ENCODE results near the gene TMC4.

DNA sequence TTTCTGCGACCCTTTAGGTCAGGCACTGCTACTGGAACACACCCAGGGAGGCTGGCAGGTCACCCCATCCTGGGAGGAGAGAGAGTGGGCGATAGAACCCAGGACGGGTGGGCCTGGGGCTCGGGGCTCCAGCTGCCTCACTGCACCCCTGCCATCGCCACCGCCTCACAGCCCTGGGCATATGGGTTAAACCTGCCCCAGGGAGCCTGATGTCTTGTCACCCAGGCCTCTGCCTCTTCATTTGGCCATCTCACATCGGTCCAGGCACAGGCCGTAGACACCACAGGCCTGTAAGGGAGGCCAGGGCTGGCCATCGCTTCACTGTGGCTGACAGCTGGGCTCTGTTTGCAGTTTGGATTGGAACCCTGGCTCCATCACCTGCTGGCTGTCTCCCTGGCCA, 47.2 kb downstream of the TMC4 start:
- TF ChIP-seq, protein P1, sequence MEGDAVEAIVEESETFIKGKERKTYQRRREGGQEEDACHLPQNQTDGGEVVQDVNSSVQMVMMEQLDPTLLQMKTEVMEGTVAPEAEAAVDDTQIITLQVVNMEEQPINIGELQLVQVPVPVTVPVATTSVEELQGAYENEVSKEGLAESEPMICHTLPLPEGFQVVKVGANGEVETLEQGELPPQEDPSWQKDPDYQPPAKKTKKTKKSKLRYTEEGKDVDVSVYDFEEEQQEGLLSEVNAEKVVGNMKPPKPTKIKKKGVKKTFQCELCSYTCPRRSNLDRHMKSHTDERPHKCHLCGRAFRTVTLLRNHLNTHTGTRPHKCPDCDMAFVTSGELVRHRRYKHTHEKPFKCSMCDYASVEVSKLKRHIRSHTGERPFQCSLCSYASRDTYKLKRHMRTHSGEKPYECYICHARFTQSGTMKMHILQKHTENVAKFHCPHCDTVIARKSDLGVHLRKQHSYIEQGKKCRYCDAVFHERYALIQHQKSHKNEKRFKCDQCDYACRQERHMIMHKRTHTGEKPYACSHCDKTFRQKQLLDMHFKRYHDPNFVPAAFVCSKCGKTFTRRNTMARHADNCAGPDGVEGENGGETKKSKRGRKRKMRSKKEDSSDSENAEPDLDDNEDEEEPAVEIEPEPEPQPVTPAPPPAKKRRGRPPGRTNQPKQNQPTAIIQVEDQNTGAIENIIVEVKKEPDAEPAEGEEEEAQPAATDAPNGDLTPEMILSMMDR (optimal IDR thresholded peaks at IDR 0.05 in 1 of 3, IDR thresholded peaks at IDR 0.05 in 1 of 3, conservative IDR thresholded peaks at IDR 0.05 in 1 of 3; ENCODE audit: extremely low read depth in 1 of 3, insufficient read depth in 2 of 3, low read length in 3 of 3), result no peak
- TF ChIP-seq EZH2 (IDR thresholded peaks at IDR 0.05; ENCODE audit: low read length), result no peak
